ENCODE measurements around the gene AEBP2. TPM values are rescaled to one million over a fixed set of nuclear protein-coding genes. Genes with fewer than 3 reads are reported as not detected.

Gene AEBP2
- total RNA-seq, 2 donors from 2014 or later: 28.2 to 31.5 TPM

GRCh38 chr12:19489168-19489567 lies 49.9 kb downstream of the AEBP2 start:
- intact Hi-C loops (cut with DNase I): no loop called here
- ATAC-seq (no peak), DNase-seq (no peak)

DNA sequence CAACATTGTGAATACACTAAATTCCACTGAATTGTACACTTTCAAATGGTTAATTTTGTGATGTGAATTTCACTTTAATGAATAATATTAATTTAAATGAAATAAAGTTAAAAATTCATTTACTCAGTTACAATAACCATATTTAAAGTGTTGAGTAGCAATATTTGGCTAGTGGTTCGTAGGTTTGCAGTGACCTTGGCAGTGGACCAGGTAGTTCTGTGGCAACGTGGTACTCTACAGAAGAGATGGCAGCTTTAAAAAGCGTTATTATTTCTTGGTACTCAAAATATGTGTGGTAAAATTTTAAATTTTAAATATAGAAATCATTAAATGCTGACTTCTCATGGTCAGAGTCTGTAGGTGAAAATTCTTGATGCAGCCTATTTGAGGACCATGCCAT lies 51.6 kb downstream of the AEBP2 start:
- DNase-seq: no peak
- intact Hi-C loops (cut with DNase I): no loop called here
- ATAC-seq: no peak

GRCh38 chr12:19491863-19492262 lies 52.6 kb downstream of the AEBP2 start:
- ATAC-seq: no peak
- no peak for DNase-seq
- intact Hi-C loops (cut with DNase I): no loop called here

DNA sequence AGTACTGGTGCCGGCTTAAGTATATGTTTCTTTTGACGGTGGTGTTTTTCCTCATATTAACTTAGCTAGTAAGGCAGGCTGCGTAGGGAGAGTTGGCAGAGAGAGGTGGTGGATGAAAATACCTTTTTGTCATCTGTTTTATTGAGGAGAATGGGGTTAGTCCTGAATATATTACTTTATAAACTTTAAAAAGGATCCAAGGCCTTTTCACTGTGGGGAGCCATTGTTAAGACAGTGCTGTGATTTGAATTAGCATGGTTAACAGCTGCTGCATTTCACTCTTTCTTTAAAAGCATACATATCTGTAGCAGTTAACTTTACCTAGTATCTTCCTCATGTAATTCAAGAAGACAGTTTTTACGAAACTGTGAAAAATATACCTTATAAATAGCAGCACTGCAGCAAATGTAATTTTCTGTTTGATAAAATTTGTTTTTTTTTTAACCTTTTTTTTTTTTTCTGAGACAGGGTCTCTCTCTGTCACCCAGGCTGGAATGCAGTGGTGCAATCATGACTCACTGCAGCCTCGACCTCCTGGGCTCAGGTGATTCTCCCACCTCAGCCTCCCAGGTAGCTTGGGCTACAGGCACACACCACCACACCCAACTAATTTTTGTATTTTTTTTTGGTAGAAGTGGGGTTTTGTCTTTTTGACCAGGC lies 57.1 kb downstream of the AEBP2 start:
- intact Hi-C loops (cut with DNase I): no loop called here
- ATAC-seq (no peak), DNase-seq (no peak)

DNA sequence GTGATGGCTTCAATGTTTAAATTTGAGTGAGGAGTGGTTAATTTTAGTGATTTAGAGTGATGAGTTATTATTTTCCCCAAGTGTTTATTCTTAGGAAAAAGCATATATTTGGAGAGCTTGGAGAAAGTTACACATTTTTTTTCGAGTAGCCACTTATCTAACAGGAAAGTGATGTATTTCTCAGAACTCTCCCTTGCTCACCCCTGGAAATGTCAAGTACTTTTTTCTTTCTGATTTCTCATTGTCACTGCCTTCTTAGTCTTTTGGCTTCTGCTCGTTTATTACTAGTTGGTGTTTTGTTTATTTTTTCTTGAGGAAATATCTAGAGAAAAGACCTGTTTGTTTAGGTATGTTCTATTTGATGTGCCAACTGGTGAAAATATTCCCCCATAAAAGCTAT lies 58.8 kb downstream of the AEBP2 start:
- DNase-seq (no peak), ATAC-seq (no peak)
- intact Hi-C loops (cut with DNase I): no loop called here

GRCh38 chr12:19499030-19499429 lies 59.7 kb downstream of the AEBP2 start:
- intact Hi-C loops (cut with DNase I): no loop called here
- DNase-seq (no peak), ATAC-seq (no peak)

- ATAC-seq (no peak), DNase-seq (no peak)
- intact Hi-C loops (cut with DNase I): no loop called here
These were observed 67.2 kb downstream of the AEBP2 start for GRCh38 chr12:19506497-19506896.

DNA sequence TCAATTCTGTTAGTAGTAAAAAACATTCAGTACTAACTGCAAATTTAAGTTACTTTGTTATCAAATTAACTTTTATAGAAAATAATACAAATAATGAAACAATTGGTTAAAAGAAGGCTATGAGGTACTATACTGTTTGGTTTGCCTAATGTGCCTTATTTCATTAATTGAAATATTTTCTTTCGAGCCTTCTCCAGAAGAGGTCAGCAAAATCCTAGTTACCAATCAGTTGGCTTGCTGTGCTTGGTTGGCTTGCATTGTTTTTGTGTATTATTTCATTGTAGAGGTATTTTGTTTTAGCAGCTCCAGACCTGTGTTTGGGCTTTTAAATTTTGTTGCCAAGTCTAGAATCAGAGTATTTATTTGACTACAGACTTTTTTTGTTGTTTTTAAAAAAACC lies 68.5 kb downstream of the AEBP2 start:
- DNase-seq (no peak), ATAC-seq (peak; percentile 38 to 47)
- intact Hi-C loops (cut with DNase I): no loop called here

- DNase-seq (no peak), ATAC-seq (no peak)
- intact Hi-C loops (cut with DNase I): no loop called here
These were observed 71.2 kb downstream of the AEBP2 start for GRCh38 chr12:19510461-19510860.

GRCh38 chr12:19515179-19515578 lies 75.9 kb downstream of the AEBP2 start:
- ATAC-seq (no peak), DNase-seq (no peak)
- intact Hi-C loops (cut with DNase I): no loop called here

DNA sequence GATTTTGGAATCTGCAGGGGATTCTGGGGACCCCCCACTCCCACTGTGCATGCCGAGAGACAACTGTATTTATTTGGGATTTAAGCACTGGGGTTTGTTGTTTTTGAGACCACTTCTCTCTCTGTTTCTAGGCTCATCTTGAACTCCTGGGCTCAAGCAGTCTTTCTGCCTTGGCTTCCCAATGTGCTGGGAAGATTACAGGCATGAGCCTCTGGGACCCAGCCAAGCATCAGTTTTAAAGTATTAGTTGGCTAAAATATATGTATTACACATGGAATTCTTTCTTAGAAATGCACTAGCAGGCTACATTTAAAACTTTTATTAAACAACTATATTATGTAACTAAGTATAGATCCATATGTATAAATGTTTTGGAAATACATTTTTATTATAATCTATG lies 78.3 kb downstream of the AEBP2 start:
- ATAC-seq (no peak), DNase-seq (no peak)
- intact Hi-C loops (cut with DNase I): no loop called here

DNA sequence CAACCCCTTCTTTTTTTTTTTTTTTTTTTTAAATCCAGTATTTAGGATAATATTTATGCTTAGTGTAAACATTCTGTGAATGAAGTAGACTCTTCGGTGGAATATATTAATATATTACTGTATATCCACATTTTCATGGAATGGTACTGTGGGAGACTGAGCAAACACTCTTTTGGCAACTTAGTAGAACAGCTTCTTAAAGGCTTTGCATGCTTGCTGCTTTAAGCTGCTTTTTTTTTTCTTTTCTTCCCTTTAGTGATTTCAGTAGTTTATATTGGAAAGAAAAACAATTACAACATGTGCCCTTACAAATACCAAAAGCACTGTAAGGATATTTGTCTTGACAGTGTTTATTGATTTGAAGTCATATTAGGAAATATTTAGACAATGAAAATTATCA lies 78.9 kb downstream of the AEBP2 start:
- no peak for DNase-seq
- intact Hi-C loops (cut with DNase I): no loop called here
- no peak for ATAC-seq

DNA sequence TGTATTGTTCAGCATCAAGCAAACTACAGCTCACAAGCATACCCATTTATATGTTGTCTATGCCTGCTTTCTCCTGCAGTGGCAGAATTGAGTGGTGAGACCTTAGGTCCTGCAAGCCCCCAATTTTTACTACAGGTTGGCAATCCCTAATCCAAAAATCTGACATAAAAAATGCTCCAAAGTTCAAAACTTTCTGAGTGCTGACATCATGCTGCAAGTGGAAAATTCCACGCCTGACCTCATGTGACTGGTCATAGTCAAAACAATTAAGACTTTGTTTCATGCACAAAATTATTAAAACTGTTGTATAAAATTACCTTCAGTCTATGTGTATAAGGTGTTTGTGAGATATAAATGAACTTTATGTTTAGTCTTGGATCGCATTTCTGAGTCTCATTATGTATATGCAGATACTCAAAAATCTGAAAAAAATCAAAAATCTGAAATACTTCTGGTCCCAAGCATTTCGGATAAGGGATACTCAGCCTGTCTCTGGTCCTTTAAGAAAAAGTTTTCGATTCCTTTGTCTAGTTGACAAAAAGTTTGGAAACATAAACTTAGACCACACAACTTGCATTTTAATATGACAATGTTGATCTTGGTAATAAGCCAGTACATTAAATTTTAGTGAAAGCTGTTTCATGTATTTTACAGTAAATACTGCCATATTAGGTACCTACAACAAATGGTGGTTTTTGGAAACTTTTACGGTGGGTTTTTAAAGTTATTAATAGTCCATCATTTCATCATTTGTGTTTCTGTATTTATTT lies 81.5 kb downstream of the AEBP2 start:
- DNase-seq: no peak
- intact Hi-C loops (cut with DNase I): no loop called here

DNA sequence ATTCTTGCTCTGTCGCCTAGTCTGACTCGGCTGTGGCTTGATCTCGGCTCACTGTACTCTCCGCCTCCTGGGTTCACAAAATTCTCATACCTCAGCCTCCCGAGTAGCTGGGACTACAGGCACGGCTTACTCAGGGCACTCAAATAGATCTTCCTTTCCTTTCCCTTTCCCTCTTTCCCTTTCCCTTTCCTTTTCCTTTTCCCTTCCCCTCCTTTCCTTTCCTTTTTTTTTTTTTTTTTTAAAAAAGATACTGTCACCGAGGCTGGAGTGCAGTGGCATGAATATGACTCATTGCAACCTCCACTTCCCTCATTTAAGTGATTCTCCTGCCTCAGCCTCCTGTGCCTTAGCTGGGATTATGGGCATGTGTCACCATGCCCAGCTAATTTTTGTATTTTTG lies 86.0 kb downstream of the AEBP2 start:
- ATAC-seq (no peak), DNase-seq (no peak)
- intact Hi-C loops (cut with DNase I): no loop called here

More for the DNA sequence above, 81.5 kb downstream of the AEBP2 start:
- no peak for ATAC-seq

GRCh38 chr12:19527866-19528265 lies 88.6 kb downstream of the AEBP2 start:
- DNase-seq (no peak), ATAC-seq (no peak)
- intact Hi-C loops (cut with DNase I): no loop called here

GRCh38 chr12:19528750-19529149 lies 89.5 kb downstream of the AEBP2 start:
- no peak for ATAC-seq
- intact Hi-C loops (cut with DNase I): no loop called here

DNA sequence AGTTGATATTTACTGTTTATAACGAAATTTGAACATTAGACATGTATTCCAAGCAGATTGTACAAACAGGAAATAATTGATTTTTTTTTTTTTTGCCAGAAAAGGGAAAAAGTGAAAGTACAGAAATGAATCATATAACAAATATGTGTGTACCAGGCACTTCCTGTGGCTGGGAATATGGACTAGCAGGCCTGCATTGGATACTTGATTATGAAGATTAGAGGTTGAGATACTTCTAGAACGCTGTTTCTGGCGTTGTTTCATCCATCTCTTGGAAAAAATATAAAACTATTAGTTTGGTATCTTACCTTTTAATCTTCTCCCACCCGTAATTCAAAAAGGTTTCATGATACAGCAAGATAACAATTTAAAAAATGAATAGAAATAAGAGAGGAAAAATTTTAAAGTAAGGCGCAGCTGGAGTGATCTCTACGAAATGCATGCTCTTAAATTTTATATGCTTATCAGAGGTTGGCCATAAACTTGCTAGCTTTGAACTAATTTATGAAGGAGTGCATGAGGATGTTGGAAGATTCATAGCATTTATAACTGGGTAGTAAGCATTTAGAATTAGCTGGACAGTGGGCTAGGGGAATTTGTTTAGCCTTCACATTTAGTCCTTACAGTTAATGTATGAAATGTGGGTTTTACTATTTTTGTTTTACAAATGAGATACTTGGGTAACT lies 90.8 kb downstream of the AEBP2 start:
- DNase-seq (no peak), ATAC-seq (no peak)
- intact Hi-C loops (cut with DNase I): no loop called here

More at GRCh38 chr12:19528750-19529149, 89.5 kb downstream of the AEBP2 start:
- no peak for DNase-seq

- intact Hi-C loops (cut with DNase I): no loop called here
- ATAC-seq (no peak), DNase-seq (no peak)
These were observed 91.3 kb downstream of the AEBP2 start for GRCh38 chr12:19530637-19531023.

DNA sequence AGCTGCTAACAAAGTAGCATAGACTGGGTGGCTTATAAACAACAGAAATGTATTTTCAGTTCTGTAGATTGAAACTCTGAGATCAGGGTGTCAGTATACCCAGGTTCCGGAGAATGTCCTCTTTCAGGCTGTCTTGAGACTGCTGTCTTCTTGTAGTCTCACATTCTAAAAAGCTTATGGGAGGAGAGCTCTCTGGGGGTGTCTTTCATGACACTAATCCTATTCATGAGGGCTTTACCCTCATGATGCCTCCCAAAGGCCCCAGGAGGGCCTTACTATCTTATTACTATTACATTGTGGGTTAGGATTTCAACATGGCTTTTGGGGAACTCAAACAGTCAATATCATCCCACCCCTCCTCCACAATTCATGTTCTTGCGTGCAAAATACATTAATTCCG lies 94.3 kb downstream of the AEBP2 start:
- no peak for DNase-seq
- no peak for ATAC-seq
- intact Hi-C loops (cut with DNase I): no loop called here

- no peak for ATAC-seq
- no peak for DNase-seq
- intact Hi-C loops (cut with DNase I): no loop called here
These were observed 99.8 kb downstream of the AEBP2 start for GRCh38 chr12:19539071-19539470.

DNA sequence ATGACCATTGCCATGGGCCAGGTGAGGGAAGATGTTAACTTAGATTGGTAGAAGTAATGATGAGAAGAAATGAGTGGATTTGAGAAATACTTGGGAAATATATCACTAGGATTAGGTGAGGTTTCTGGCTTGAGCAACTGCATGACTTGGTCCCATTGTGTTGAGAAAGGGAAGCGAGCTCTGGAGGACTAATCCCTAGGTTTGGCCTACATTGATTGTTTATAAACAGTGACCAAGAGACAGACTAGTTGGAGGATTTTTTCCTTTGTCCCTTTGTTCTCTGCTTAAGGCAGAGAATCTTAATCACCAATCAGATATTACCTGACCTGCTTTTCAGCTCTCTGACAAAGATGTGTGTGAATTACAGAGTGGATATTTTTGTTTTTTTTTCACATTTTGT lies 100.5 kb downstream of the AEBP2 start:
- DNase-seq (no peak), ATAC-seq (no peak)
- intact Hi-C loops (cut with DNase I): no loop called here

All from left cardiac atrium (tissue), 4 donors.